Measurements from ENCODE around the gene MTHFD2.

DNA sequence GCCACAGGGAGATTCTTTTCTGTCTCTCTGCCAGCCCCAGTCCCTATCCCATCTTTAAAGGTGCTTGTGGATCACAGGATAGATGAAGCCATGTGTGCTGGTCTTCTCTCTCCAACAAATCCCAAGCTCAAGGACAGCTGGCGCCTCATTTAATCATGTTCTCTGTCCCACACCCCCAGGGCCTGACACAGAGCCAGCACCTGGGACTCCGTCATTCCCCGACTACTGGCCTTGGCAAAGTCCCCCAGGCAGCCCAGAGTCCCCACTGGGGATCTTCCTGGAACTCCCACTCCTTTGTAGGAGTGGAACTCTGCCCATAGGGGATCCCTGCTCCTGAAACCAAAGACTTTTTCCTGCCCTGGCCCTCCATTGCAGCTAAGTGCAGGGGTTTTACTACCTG is 60.8 kb downstream of the MTHFD2 start:
- TF ChIP-seq, protein P1, sequence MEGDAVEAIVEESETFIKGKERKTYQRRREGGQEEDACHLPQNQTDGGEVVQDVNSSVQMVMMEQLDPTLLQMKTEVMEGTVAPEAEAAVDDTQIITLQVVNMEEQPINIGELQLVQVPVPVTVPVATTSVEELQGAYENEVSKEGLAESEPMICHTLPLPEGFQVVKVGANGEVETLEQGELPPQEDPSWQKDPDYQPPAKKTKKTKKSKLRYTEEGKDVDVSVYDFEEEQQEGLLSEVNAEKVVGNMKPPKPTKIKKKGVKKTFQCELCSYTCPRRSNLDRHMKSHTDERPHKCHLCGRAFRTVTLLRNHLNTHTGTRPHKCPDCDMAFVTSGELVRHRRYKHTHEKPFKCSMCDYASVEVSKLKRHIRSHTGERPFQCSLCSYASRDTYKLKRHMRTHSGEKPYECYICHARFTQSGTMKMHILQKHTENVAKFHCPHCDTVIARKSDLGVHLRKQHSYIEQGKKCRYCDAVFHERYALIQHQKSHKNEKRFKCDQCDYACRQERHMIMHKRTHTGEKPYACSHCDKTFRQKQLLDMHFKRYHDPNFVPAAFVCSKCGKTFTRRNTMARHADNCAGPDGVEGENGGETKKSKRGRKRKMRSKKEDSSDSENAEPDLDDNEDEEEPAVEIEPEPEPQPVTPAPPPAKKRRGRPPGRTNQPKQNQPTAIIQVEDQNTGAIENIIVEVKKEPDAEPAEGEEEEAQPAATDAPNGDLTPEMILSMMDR (IDR thresholded peaks at IDR 0.05; ENCODE audit: low read length): no peak
- no peak for TF ChIP-seq EZH2 (IDR thresholded peaks at IDR 0.05; ENCODE audit: borderline replicate concordance, low read length)
